HG03103 (cell line): ENCODE results near the gene HSH2D.
A peak's percentile ranks its signal among the peaks of the same experiment; 100 is the strongest.

Source experiments
- ATAC-seq: cut with Tn5 transposase; IDR thresholded peaks from one replicate; pipeline ENCODE4 v1.9.1; 2021; ENCODE audit warnings: low read depth; ENCODE audit not compliant: unreplicated experiment

Gene HSH2D

DNA sequence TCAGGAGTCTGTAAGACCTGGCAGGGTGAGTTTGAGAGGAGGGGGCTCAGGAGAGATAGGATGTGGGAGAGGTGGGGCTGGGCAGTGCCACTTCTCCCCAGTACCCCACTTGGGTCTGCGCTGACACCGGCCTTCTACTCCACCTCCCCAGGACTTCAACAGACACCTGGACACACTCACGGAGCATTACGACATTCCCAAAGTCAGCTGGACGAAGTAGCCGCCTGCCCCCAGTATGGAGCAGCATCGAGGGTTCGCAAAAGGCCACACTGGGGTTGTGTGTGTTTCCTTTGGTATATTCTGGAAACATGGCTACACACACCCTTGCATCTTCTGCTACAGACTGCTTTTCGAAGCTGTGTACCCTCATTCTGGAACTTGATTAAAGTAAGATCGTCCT is 47.3 kb downstream of the HSH2D start:
- no peak for ATAC-seq

DNA sequence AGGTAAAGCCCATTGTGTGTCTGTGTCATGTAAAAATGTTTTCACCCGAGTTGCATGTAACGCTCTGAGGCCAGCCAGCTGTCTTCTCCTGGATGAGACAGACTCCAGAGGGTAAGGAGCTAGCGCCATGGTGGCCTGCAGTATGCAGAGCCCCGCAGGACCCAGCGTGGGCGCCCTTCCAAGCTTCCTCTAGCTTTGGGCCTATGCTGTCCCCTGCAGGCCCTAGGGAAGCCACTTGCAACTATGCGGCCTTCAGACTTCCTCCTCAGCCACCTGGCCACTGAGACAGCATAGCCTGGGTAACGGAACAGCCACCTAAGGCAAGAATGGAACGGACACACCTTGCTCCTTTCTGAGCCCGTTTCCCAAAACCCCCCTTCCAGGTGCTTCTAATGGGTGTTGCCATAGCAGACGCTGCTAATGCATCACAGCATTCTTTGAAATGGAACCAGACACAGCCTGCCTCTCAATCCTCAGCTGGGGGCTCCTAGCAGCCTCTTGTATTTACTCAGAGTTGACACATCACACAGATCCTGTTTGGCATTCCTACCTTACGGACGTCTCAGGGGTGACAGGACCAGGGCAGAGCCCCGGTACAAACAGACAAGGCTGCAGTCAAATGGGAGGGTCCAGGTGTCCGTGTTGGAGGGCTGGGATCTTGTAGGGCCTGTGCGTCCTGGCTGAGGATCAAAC is 47.9 kb downstream of the HSH2D start:
- no peak for ATAC-seq

DNA sequence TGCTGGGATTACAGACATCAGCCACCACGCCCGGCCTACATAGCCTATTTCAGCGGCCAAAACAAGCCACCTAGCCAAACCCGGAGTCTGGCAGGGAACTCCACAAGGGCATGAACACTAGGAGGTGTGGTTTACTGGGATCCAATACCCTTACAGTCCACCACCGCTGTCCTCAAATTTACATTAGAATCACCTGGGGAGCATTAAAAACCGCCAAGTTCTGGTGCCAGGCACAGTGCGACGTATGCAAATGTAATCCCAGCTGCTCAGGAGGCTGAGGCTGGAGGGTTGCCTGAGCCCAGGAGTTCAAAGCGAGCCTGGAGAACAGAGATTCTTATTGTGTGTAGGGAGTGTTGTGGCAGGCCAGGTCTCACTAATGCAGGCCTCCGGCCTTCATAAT is 50.0 kb downstream of the HSH2D start:
- ATAC-seq = no peak

DNA sequence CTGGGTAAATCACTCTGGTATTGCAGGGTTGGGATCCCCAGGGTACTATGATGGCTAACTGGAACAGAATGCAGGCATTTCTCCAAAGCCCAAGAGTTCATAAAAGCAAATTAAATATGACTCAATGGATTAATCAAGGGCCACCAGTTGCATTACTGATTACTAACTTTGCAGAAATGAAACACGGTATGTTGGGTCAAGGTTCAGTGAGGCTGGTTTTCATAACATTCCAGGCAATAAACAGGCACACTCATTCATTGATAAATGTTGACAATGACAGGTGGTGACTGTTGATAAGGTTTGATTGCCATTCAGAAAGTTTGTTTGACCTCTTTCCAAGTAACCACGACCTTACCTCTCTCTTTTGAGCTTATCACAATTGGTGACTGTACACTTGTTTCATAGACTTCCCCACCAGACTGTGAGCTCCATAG is 53.7 kb downstream of the HSH2D start:
- no peak for ATAC-seq

GRCh38 chr19:16197622-16198369 is 54.3 kb downstream of the HSH2D start, which contains the start of gene AP1M1:
Gene AP1M1 (plus strand): TSS chr19:16197911. CDS start chr19:16198027, 116 bp downstream.
- ATAC-seq = peak; percentile 83

GRCh38 chr19:16198370-16198651 is 54.8 kb downstream of the HSH2D start:
- ATAC-seq = no peak

GRCh38 chr19:16199275-16199932 is 55.9 kb downstream of the HSH2D start:
- ATAC-seq = no peak

- no peak for ATAC-seq
These were observed 56.8 kb downstream of the HSH2D start for GRCh38 chr19:16200038-16201010.

DNA sequence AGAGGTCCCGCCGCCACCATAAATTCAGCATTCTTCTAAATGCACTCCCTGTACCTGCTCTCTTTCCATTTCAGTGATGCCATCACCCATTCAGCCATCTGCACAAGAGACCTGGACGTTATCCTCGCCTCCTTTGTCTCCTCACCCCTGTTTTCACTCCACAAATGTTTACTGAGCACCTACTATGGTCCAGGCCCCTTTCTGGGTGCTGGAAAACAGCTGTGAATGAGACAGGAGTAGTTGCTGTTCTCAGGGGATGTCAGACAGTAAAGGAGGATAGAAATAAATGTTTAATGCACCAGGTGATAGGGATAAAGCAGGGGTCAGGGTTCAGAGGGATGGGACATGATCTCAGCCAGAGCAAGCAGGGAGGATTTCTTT is 57.5 kb downstream of the HSH2D start:
- ATAC-seq = no peak

DNA sequence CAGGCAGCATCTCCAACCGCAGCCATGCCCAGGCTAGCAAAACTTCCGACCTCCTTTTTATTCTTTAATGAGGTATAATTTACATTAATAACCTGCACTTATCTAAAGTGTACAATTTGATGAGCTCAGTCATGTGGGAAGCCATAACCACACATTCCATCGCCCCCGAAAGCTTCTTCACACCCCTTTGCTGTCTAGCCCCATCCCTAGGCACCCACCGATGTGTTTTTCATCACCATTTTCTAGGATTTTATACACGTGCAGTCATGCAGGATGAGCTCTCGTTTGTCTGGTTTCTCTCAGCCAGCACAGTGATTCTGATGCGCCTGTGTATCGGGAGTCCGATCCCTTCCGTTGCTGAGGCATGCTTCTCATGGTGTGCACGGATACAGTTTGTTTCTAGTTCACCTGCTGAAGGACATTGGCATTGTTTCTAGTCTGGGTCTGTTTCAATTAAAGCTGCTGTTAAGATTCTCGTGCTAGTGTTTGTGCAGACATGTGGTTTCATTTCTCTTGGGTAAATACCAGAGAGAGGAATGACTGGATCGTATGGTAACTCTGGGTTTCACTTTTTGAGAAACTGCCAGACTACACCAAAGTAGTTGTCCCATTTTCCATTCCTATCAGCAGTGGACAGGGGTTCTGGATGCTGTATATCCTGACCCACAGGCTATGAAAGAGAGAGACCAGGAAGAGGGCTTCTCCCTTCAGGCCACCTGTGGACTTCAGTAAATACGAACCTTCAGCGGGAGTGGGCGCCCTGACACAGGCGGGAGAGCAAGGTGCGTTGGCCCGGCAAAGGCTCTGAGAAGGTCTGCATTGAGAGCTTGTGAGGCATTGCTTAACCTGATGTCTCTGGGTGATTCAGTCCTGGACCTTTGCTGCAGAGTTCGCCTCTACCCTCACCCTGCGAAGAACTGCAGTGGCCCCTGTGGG is 59.1 kb downstream of the HSH2D start:
- no peak for ATAC-seq

DNA sequence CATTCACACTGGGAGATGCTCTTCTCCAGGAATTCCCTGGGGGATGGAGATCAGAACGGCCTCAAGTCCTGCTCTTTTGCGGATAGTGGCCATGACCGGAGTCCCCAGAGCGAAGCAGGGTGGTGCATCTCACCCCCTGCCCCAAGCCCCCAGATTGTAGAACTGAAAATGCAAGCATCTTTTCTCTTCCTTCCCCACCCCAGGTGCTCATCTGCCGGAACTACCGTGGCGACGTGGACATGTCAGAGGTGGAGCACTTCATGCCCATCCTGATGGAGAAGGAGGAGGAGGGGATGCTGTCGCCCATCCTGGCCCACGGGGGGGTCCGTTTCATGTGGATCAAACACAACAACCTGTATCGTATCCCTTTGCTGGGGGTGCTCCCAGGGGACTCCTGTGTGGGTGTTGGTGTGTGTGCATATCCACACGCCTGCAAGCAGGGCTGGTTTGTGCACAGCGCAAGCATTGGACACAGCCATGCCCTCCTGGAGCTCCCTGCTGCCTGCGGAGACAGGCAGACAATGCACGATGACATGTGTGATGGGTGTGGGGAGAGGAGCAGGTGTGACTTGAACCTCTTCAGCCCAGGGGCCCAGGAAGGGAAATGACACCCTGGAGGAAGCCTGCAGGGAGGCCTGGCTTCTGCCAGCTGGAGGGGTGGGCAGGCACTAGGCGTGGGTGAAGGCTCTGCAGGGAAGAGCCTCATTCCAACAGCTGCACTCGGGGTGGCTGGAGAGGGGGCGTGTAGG is 59.9 kb downstream of the HSH2D start:
- no peak for ATAC-seq

DNA sequence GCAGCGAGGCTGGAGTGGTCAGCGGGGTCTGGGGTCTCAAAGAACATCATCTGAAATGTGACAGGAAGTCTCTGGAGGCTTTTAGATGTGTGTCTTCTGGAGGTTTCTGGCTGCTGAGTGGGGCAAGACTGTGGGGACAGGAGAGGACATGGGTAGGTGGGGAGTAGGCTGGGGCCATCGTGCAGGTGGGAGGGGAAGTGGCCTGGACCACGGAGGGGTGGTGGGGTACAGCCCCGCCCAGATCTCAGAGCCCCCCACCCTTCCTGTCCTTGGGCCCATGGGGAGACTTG is 60.5 kb downstream of the HSH2D start:
- ATAC-seq = no peak

DNA sequence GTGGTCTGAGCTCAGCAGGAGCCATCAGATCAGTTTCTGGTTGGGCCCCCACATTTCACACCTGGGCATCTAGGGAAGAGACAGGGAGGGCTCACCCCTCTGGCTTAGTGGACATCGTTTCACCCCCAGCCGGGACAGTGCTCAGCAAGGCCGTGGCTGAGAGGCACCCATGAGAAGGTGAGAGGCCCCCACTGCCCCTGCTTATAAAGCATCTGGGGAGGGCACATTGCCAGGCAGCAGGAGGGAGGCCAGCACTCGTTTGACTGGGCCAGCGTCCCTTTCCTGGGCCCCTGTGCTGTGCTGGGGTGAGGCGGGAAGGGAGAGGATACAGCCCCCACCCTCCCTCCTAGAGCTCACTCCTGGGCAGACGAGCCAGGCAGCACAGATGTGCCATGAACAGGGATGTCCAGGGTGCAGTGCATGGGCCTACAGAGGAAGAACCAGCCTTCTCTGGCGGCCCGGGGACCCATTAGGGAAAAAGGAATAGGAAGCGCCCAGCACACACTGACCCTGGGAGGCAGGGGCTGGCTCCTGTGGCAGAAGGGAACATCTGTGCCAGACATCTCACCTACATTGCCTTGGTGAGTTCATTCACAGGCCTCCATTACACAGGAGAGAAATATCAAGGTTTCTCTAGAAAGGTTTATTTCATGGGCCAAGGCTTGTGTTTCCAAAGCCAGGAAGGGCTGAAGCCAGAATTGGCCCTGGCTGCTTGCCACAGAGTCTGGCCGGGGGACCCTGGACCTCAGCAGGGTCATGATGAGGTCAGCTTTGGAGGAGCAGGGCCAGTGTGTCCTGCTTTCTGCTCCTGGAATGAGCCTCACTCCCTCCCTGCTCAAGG is 61.9 kb downstream of the HSH2D start:
- no peak for ATAC-seq

DNA sequence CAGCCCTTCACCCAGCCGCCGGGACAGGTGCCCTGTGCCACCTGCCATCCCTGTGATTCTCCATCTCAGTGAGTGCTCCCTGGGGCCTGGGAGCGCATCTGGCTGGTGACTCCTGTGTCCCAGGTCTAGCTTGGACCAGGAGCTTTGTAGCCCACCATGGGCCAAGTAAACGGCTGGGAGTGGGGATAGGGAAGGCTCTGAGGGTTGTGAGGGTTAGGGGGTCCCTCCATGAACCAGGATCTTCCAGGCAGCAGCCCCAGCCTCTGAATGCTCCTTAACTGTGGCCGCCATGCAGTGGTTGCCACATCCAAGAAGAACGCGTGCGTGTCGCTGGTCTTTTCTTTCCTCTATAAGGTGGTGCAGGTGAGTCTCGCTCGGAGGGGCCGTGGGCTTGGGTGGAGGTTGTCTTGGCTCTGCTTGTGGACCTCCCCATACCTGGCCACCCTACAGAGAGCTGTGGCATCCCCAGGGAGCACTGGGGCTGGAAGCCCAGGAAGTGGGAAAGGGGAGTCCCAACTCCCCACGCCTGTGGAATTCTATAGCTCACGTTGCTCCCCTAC is 62.6 kb downstream of the HSH2D start:
- ATAC-seq = no peak

DNA sequence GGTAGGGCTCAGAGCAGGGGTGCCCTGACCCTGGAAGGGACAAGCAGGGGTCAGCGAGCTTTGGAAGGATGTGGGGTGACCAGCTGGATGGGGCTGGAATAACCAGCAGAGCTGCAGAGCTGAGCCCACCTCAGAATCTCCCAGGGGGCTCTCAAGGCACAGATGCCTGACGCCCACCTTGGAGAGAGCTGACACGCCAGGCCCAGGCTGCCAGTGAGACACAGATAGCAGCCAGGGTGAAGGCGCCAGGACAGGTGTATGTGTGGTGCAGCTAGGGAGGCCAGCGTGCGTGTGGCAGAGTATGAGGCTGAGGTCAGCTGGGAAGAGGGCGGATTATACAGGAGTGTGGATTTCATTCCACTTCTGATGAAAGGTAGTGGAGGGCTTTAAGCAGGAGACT is 63.2 kb downstream of the HSH2D start:
- ATAC-seq = no peak

GRCh38 chr19:16207063-16207462 is 63.6 kb downstream of the HSH2D start:
- ATAC-seq = no peak

- ATAC-seq = no peak
These were observed 64.1 kb downstream of the HSH2D start for GRCh38 chr19:16207490-16208025.
